Urinary bladder (tissue), 4 donors: ENCODE data around the gene SLC25A43. TPM values are rescaled to one million over a fixed set of nuclear protein-coding genes. Genes with fewer than 3 reads are reported as not detected.
"Not testable (repeated sequence)": the region's sequence is repeated elsewhere in the genome, so short reads cannot be mapped to it uniquely, and the experiment has no call there.

ENCODE experiments used
- DNase-seq: peaks from one replicate; pipeline ENCODE4 v3.0.0-alpha.2; 2015; ENCODE audit errors: extremely low spot score
- H3K27ac ChIP-seq: one replicate; pipeline ENCODE4 v1.5.1; 2013; ENCODE audit warnings: low read depth, mild to moderate bottlenecking, moderate library complexity
- H3K36me3 ChIP-seq: one replicate; pipeline ENCODE4 v1.6.1; 2013; ENCODE audit warnings: mild to moderate bottlenecking, moderate library complexity; ENCODE audit not compliant: insufficient read depth
- H3K4me1 ChIP-seq: one replicate; pipeline ENCODE4 v1.6.1; 2013; ENCODE audit warnings: mild to moderate bottlenecking, moderate library complexity; ENCODE audit not compliant: insufficient read depth
- H3K4me3 ChIP-seq: one replicate; pipeline ENCODE4 v1.5.1; 2013; ENCODE audit warnings: low read depth, low read length
- WGBS: extraction: QIAGEN DNeasy Blood & Tissue Kit; methylation state at CpG from one replicate; pipeline ENCODE4 v1.1.7; 2013; 5-methylcytosine and 5-hydroxymethylcytosine counted together
- polyA plus RNA-seq: library from polyadenylated mRNA; stranded (reverse); fragments of 200-250 nt; gene quantifications from one replicate; pipeline ENCODE4 v1.2.3, GENCODE V29; 2013
- total RNA-seq: library from RNA; depleted of rRNA; stranded (reverse); fragments of >200 nt; gene quantifications from one replicate; pipeline ENCODE4 v1.2.3, GENCODE V29; 2014
- donor health status: healthy with polysubstance abuse.
- donor health status: healthy.

Gene SLC25A43
- total and polyA plus RNA-seq, 2 donors = 12.1 to 12.4 TPM

DNA sequence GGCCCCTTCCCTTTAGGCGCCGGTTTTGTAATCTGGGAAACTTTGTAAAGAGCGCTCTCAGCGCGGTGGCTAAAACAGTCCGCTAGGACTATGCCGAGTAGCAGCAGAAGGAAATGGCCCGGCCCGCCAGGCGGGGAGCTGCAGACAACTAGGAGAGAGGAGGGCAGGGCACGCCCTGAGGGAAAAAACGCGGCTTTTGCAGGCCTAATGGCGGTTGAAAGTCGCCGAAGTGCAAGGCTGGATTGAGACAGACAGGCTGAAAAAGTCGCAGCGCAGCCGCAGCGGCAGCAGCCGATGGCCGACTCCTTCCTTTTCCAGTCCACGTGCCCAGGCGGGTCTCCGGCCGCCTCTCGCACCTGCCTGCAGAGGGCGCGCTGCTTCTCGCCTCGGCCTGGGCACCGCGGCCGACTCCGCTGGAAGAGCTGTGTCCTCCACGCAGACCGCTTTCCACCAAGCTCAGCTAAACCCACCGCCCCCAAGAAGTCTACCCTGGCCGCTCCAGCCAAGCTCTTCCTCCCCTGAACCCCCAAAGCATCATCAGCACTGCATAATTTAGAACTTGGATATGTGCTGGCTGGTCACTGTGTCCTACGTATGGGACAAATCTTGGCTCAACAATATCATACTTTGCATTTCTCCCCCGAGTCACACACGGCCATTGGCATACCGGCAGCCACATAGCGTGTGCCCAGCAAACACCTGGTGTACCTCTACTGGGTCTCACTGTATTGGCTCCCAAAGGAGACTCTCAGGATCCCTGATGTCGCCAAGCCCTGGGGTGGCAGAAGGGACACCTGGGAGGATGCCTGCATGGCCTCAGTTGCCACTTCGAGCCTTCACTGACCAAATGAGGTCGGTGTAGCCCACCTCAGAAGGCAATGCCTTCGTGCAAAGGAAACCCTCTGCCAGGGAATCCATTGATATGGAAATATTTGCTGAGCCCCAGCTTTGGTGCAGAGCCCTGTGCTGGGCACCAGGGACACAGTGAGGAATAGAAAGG is 83.6 kb downstream of the SLC25A43 start:
- DNase-seq = no peak
- Histone ChIP-seq H3K27ac (no peak overlapping the region), H3K36me3 (no peaks in the 10 kb centered on the region), H3K4me1 (no peaks in the 10 kb centered on the region), H3K4me3 (peak overlapping the region; percentile 26)
- WGBS = 15% methylated on average over 43 of the region's 48 CpGs

DNA sequence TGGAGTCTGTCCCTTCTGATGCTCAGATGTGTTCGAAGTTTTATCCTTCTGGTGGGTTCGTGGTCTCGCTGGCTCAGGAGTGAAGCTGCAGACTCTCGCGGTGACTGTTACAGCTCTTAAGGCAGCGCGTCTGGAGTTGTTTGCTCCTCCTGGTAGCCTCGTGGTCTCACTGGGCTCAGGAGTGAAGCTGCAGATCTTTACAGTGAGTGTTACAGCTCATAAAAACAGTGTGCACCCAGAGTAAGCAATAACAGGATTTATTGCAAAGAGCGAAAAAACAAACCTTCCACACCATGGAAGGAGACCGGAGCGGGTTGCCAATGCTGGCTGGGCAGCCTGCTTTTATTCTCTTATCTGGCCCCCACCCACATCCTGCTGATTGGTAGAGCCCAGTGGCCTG is 87.6 kb downstream of the SLC25A43 start:
- no peaks in the 10 kb centered on the region for H3K36me3 ChIP-seq
- WGBS = 47% methylated on average over 11 of the region's 11 CpGs
- no peak for DNase-seq
- H3K4me3 ChIP-seq = no peak overlapping the region
- no peaks in the 10 kb centered on the region for H3K4me1 ChIP-seq
- H3K27ac ChIP-seq = no peak overlapping the region

- H3K4me1 ChIP-seq, H3K36me3 ChIP-seq, DNase-seq, H3K27ac ChIP-seq, H3K4me3 ChIP-seq: not testable (repeated sequence)
- 94% methylated on average over 22 of the region's 24 CpGs for WGBS
Measured at GRCh38 chrX:119487766-119488165, 88.6 kb downstream of the SLC25A43 start.

GRCh38 chrX:119488749-119489148 is 89.6 kb downstream of the SLC25A43 start:
- Histone ChIP-seq H3K27ac (no peak overlapping the region), H3K4me3 (no peak overlapping the region), H3K36me3 (no peaks in the 10 kb centered on the region), H3K4me1 (no peaks in the 10 kb centered on the region)
- 15% methylated on average over 8 of the region's 8 CpGs for WGBS
- no peak for DNase-seq

GRCh38 chrX:119489212-119490074 is 90.3 kb downstream of the SLC25A43 start:
- no peak for DNase-seq
- 89% methylated on average over 13 of the region's 13 CpGs for WGBS
- no peak overlapping the region for H3K4me3 ChIP-seq
- H3K36me3 ChIP-seq = no peaks in the 10 kb centered on the region
- H3K27ac ChIP-seq = no peak overlapping the region
- no peaks in the 10 kb centered on the region for H3K4me1 ChIP-seq

- no peak for DNase-seq
- 76% methylated on average over 2 of the region's 2 CpGs for WGBS
- no peaks in the 10 kb centered on the region for H3K36me3 ChIP-seq
- no peaks in the 10 kb centered on the region for H3K4me1 ChIP-seq
- no peak overlapping the region for H3K4me3 ChIP-seq
- H3K27ac ChIP-seq = no peak overlapping the region
Measured at GRCh38 chrX:119492463-119492862, 93.3 kb downstream of the SLC25A43 start.

GRCh38 chrX:119493851-119494495 is 94.8 kb downstream of the SLC25A43 start:
- not testable (repeated sequence) for H3K36me3 ChIP-seq, H3K4me3 ChIP-seq, DNase-seq, H3K4me1 ChIP-seq
- H3K27ac ChIP-seq = peak overlapping the region; percentile 10
- 82% methylated on average over 10 of the region's 10 CpGs for WGBS

- Histone ChIP-seq H3K36me3 (no peaks in the 10 kb centered on the region), H3K4me3 (no peak overlapping the region), H3K27ac (no peak overlapping the region), H3K4me1 (no peaks in the 10 kb centered on the region)
- DNase-seq = no peak
- WGBS = 69% methylated on average over 10 of the region's 10 CpGs
Measured at GRCh38 chrX:119495734-119496726, 96.9 kb downstream of the SLC25A43 start.

- Histone ChIP-seq H3K4me3 (no peak overlapping the region), H3K4me1 (no peaks in the 10 kb centered on the region), H3K27ac (no peak overlapping the region), H3K36me3 (no peaks in the 10 kb centered on the region)
- 81% methylated on average over 1 of the region's 1 CpG for WGBS
- no peak for DNase-seq
Measured at GRCh38 chrX:119497185-119497584, 98.0 kb downstream of the SLC25A43 start.

DNA sequence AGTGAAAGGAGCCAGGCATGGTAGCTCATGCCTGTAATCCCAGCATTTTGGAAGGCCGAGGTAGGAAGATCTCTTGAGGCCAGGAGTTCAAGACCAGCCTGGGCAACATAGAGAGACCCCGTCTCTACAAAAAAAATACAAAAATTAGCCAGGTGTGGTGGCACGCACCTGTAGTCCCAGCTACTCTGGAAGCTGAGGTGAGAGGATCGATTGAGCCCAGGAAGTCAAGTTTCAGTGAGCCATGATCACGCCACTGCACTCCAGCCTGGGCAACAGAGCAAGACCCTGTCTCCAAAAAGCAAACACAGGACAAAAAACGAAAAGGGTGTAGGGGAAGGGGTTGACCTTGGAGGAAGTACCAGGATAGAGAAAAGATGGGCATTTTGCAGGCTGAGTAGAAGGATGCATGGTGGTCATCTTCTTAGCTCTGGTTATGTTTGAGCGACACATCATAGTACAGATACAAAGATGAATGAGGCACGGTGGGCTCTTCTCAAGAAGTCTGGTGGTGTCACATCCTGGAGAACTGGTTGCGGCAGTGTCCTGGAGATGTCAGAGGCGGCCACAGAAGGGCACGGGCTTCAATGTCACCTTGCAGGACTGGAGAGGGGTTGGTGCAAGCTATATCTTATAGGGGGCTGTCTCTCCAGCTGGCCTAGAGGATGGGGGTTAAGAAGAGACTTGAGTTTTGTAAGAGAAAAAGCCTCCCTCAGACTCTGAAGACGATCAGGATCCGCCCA is 101.1 kb downstream of the SLC25A43 start:
- Histone ChIP-seq H3K4me1 (no peaks in the 10 kb centered on the region), H3K4me3 (no peak overlapping the region), H3K36me3 (no peaks in the 10 kb centered on the region), H3K27ac (no peak overlapping the region)
- 88% methylated on average over 13 of the region's 13 CpGs for WGBS
- no peak for DNase-seq

GRCh38 chrX:119501511-119502148 is 102.5 kb downstream of the SLC25A43 start:
- no peak overlapping the region for H3K4me3 ChIP-seq
- WGBS = 83% methylated on average over 7 of the region's 7 CpGs
- H3K36me3 ChIP-seq = no peaks in the 10 kb centered on the region
- no peaks in the 10 kb centered on the region for H3K4me1 ChIP-seq
- DNase-seq = no peak
- peak overlapping the region; percentile 38 for H3K27ac ChIP-seq
